ENCODE data around the gene SAG. TPM values are rescaled to one million over a fixed set of nuclear protein-coding genes. Genes with fewer than 3 reads are reported as not detected.

SAG gene
- total and polyA plus RNA-seq, 2 donors (not counting 3 experiments of a cell fraction or from before 2014, with no cell fraction given), result not detected

- Histone ChIP-seq H3K4me1 (ENCODE audit: control insufficient read depth, extremely low read depth, insufficient read depth, low read length) (no peaks in the 10 kb centered on the region), H3K9ac (replicated peaks; ENCODE audit: extremely low read depth, insufficient read depth, low read length) (no peak overlapping the region), H3K9me3 (replicated peaks; ENCODE audit: control insufficient read depth, insufficient read depth, low read length) (no peaks in the 10 kb centered on the region), H3K4me3 (replicated peaks in 1 of 3; ENCODE audit: insufficient read depth in 1 of 3, low read depth in 1 of 3, low read length in 3 of 3) (no peak overlapping the region), H3K9me1 (replicated peaks; ENCODE audit: control insufficient read depth, extremely low read depth, insufficient read depth, low read length) (no peaks in the 10 kb centered on the region), H2AFZ (ENCODE audit: low read depth, low read length) (no peak overlapping the region), H3K27me3 (ENCODE audit: control insufficient read depth in 2 of 2, insufficient read depth in 2 of 2, low read length in 2 of 2) (no peaks in the 10 kb centered on the region), H4K20me1 (replicated peaks; ENCODE audit: control insufficient read depth, extremely low read depth, insufficient read depth, low read length) (no peaks in the 10 kb centered on the region), H3K36me3 (ENCODE audit: control insufficient read depth in 2 of 2, extremely low read depth in 1 of 2, insufficient read depth in 2 of 2, low read length in 2 of 2) (no peaks in the 10 kb centered on the region), H3K27ac (ENCODE audit: insufficient read depth, low read depth, low read length) (no peak overlapping the region), H3K79me2 (ENCODE audit: control insufficient read depth, insufficient read depth, low read length) (no peaks in the 10 kb centered on the region), H3K4me2 (ENCODE audit: insufficient read depth, low read length) (no peak overlapping the region)
- CTCF ChIA-PET, result no interaction called here
- dilution Hi-C loops (cut with MboI; ENCODE audit: extremely low pct_ligation_motif_present, low sequenced_read_pairs) (no loop called here), intact Hi-C loops (cut with micrococcal nuclease) (no loop called here)
- DNase-seq (ENCODE audit: low read depth, low spot score) (no peak), FAIRE-seq (no peak)
- BruUV-seq (replicated peaks), result no TSS peak
- POLR2A ChIA-PET, result no interaction called here
- TF ChIP-seq JUN (IDR thresholded peaks at IDR 0.05; ENCODE audit: borderline replicate concordance, insufficient read depth, insufficient read length, low read depth) (no peak), CTCF (IDR thresholded peaks at IDR 0.05; ENCODE audit: extremely low read depth in 1 of 2, insufficient read depth in 1 of 2, low read depth in 1 of 2, low read length in 2 of 2) (no peak), MAX (IDR thresholded peaks at IDR 0.05; ENCODE audit: insufficient read depth, insufficient read length) (no peak), MYC (IDR thresholded peaks at IDR 0.05; ENCODE audit: low read depth, low read length) (no peak)
These were observed 68.1 kb downstream of the SAG start for GRCh38 chr2:233375490-233376314.

DNA sequence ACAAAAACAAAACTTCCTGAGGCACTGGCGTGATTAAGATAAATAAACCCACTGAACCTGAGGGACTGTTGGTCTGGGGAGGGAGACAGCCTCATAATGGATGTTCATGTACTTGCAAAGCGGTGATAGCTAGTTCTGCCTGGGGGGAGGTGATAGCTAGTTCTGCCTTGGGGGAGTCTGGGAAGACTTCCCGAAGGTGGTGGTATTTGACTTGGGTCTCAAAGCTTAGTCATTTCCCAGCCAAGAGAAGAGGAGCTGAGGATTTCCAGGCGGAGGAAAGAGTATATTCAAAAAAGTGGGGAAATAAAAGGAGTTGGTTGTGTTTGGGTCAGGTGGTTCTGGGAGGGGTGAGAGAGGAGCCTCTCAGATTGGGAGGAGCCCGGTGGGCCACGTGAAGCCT is 71.4 kb downstream of the SAG start:
- Histone ChIP-seq H3K4me2 (ENCODE audit: insufficient read depth, low read length) (no peak overlapping the region), H3K27me3 (ENCODE audit: control insufficient read depth in 2 of 2, insufficient read depth in 2 of 2, low read length in 2 of 2) (no peaks in the 10 kb centered on the region), H3K4me1 (ENCODE audit: control insufficient read depth, extremely low read depth, insufficient read depth, low read length) (no peaks in the 10 kb centered on the region), H3K4me3 (replicated peaks in 1 of 3; ENCODE audit: insufficient read depth in 1 of 3, low read depth in 1 of 3, low read length in 3 of 3) (no peak overlapping the region), H3K9ac (replicated peaks; ENCODE audit: extremely low read depth, insufficient read depth, low read length) (no peak overlapping the region), H3K9me1 (replicated peaks; ENCODE audit: control insufficient read depth, extremely low read depth, insufficient read depth, low read length) (no peaks in the 10 kb centered on the region), H3K79me2 (ENCODE audit: control insufficient read depth, insufficient read depth, low read length) (no peaks in the 10 kb centered on the region), H2AFZ (ENCODE audit: low read depth, low read length) (no peak overlapping the region), H4K20me1 (replicated peaks; ENCODE audit: control insufficient read depth, extremely low read depth, insufficient read depth, low read length) (no peaks in the 10 kb centered on the region), H3K27ac (ENCODE audit: insufficient read depth, low read depth, low read length) (no peak overlapping the region), H3K9me3 (replicated peaks; ENCODE audit: control insufficient read depth, insufficient read depth, low read length) (no peaks in the 10 kb centered on the region), H3K36me3 (ENCODE audit: control insufficient read depth in 2 of 2, extremely low read depth in 1 of 2, insufficient read depth in 2 of 2, low read length in 2 of 2) (no peaks in the 10 kb centered on the region)
- dilution Hi-C loops (cut with MboI; ENCODE audit: extremely low pct_ligation_motif_present, low sequenced_read_pairs) (no loop called here), intact Hi-C loops (cut with micrococcal nuclease) (no loop called here)
- ChIA-PET CTCF (interaction anchor here (0.7 to 1.2 kb wide), 3 partner anchors 15 to 64 kb away, joined by 3 read pairs; no protein-coding TSS in a partner anchor), POLR2A (no interaction called here)
- FAIRE-seq (no peak), DNase-seq (ENCODE audit: low read depth, low spot score) (no peak)
- BruUV-seq (replicated peaks), result no TSS peak
- no peak for TF ChIP-seq EZH2 (IDR thresholded peaks at IDR 0.05; ENCODE audit: borderline replicate concordance, low read depth, low read length, severe bottlenecking)
- no peak for TF ChIP-seq POLR2AphosphoS5 (IDR thresholded peaks at IDR 0.05; ENCODE audit: insufficient read depth, low read depth, low read length)
- no peak for TF ChIP-seq CTCF (IDR thresholded peaks at IDR 0.05; ENCODE audit: extremely low read depth in 1 of 2, insufficient read depth in 1 of 2, low read depth in 1 of 2, low read length in 2 of 2)
- TF ChIP-seq MYC (IDR thresholded peaks at IDR 0.05; ENCODE audit: low read depth, low read length), result no peak
- TF ChIP-seq FOS (IDR thresholded peaks at IDR 0.05; ENCODE audit: borderline replicate concordance, insufficient read depth, low read length), result no peak
- no peak for TF ChIP-seq JUN (IDR thresholded peaks at IDR 0.05; ENCODE audit: borderline replicate concordance, insufficient read depth, insufficient read length, low read depth)
- TF ChIP-seq MAX (IDR thresholded peaks at IDR 0.05; ENCODE audit: insufficient read depth, insufficient read length), result no peak
- TF ChIP-seq GATA2 (IDR thresholded peaks at IDR 0.05; ENCODE audit: insufficient read depth, insufficient read length, low read depth, low read length), result no peak
- TF ChIP-seq POLR2A (IDR thresholded peaks at IDR 0.05; ENCODE audit: low read depth, low read length), result no peak
